Endothelial cell (in vitro differentiated cells): ENCODE measurements around the gene STIMATE. TPM values are rescaled to one million over a fixed set of nuclear protein-coding genes. Genes with fewer than 3 reads are reported as not detected.

ENCODE experiments used
- DNase-seq: peaks from one replicate; pipeline ENCODE4 v3.0.0; 2021; ENCODE audit warnings: low spot score
- H3K27ac Mint-ChIP-seq: one replicate; pipeline ENCODE4 v1.8.0; 2021; ENCODE audit warnings: mixed read lengths, inconsistent platforms; ENCODE audit not compliant: unreplicated experiment
- H3K27me3 Mint-ChIP-seq: one replicate; pipeline ENCODE4 v1.8.0; 2021; ENCODE audit warnings: mild to moderate bottlenecking, moderate library complexity, mixed read lengths, inconsistent platforms; ENCODE audit not compliant: unreplicated experiment
- H3K36me3 Mint-ChIP-seq: one replicate; pipeline ENCODE4 v1.8.0; 2021; ENCODE audit warnings: mild to moderate bottlenecking, low read depth, mixed read lengths, inconsistent platforms; ENCODE audit not compliant: unreplicated experiment
- H3K4me1 Mint-ChIP-seq: one replicate; pipeline ENCODE4 v1.8.0; 2021; ENCODE audit warnings: mild to moderate bottlenecking, mixed read lengths, inconsistent platforms; ENCODE audit not compliant: unreplicated experiment
- H3K4me3 Mint-ChIP-seq: one replicate; pipeline ENCODE4 v1.8.0; 2021; ENCODE audit warnings: mild to moderate bottlenecking, mixed read lengths, inconsistent platforms; ENCODE audit not compliant: unreplicated experiment
- H3K9me3 Mint-ChIP-seq: one replicate; pipeline ENCODE4 v1.8.0; 2021; ENCODE audit warnings: mixed read lengths, inconsistent platforms; ENCODE audit not compliant: unreplicated experiment
- microRNA-seq: library from miRNA; unstranded; fragments of <30 nt; microRNA quantifications from one replicate; pipeline ENCODE4, GENCODE V29; 2020; ENCODE audit not compliant: unreplicated experiment
- total RNA-seq: library from RNA; stranded (reverse); fragmentation: NEBNext Ultra II Directional; extraction: Animal tissue kit (Norgen Biotek cat#: 25700); gene quantifications from one replicate; pipeline ENCODE4 v1.2.1, GENCODE V29; 2021; ENCODE audit not compliant: unreplicated experiment
- TF ChIP-seq, protein P1 (sequence below): fragments of 200-600 bp; sonication (generic); IDR thresholded peaks from one replicate; pipeline ENCODE4 v1.5.0; 2021; ENCODE audit warnings: antibody characterized with exemption; ENCODE audit not compliant: unreplicated experiment

STIMATE gene
- total RNA-seq, 1 donor from 2014 or later = 24.5 TPM

DNA sequence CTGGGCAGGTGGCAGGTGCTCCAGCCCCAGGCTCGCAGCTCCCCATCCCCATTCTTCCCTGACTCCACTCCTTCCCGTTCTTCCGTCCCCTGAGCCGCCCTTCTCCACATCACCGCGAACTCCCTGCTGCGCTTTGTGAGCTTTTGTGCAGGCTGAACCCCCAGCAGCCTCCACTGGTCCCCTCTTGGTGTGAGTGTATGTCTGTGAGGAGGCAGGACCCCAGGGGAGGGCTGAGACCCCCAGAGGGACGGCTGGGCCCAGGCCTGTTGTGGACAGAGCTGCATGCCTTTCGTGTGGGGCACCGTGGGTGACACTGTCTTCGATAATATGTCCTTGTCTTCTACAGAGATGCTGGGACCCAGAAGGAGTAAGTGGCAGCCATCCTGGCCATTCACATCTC lies 110.1 kb downstream of the STIMATE start:
- Mint-ChIP-seq H3K4me3 (no peak overlapping the region), H3K27ac (peak overlapping the region; percentile 48), H3K27me3 (peaks cover 4% of the 10 kb centered on the region), H3K9me3 (no peaks in the 10 kb centered on the region), H3K36me3 (no peaks in the 10 kb centered on the region), H3K4me1 (peaks cover 4% of the 10 kb centered on the region)
- no peak for DNase-seq
- TF ChIP-seq, protein P1, sequence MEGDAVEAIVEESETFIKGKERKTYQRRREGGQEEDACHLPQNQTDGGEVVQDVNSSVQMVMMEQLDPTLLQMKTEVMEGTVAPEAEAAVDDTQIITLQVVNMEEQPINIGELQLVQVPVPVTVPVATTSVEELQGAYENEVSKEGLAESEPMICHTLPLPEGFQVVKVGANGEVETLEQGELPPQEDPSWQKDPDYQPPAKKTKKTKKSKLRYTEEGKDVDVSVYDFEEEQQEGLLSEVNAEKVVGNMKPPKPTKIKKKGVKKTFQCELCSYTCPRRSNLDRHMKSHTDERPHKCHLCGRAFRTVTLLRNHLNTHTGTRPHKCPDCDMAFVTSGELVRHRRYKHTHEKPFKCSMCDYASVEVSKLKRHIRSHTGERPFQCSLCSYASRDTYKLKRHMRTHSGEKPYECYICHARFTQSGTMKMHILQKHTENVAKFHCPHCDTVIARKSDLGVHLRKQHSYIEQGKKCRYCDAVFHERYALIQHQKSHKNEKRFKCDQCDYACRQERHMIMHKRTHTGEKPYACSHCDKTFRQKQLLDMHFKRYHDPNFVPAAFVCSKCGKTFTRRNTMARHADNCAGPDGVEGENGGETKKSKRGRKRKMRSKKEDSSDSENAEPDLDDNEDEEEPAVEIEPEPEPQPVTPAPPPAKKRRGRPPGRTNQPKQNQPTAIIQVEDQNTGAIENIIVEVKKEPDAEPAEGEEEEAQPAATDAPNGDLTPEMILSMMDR = no peak

Small RNA genes within 50 kb of the gene (microRNA-seq; reads per million reads assigned to microRNA genes)
- not detected for gene MIR8064

Other genes starting within 250 kb of the STIMATE start
- 68.7 TPM for gene PBRM1, start 211.6 kb downstream of the STIMATE start, total RNA-seq
- 50.0 TPM for gene GNL3, start 211.5 kb downstream of the STIMATE start, total RNA-seq
- 54.7 TPM for gene GLT8D1, start 191.8 kb downstream of the STIMATE start, total RNA-seq
- gene SPCS1, start 191.4 kb downstream of the STIMATE start, total RNA-seq = 83.9 TPM
- gene NEK4, start 126.6 kb downstream of the STIMATE start, total RNA-seq = 16.9 TPM
- not detected for gene ITIH1, start 119.9 kb downstream of the STIMATE start, total RNA-seq
- gene ITIH3, start 102.8 kb downstream of the STIMATE start, total RNA-seq = not detected
- 8.2 TPM for gene ITIH4, start 66.9 kb downstream of the STIMATE start, total RNA-seq
- gene MUSTN1, start 62.5 kb downstream of the STIMATE start, total RNA-seq = 1.1 TPM
- gene SFMBT1, start 148.5 kb upstream of the STIMATE start, total RNA-seq = 5.8 TPM
- gene RFT1, start 232.9 kb upstream of the STIMATE start, total RNA-seq = 21.1 TPM